IMR-90 (cell line): ENCODE measurements around the gene SLC38A4. TPM values are rescaled to one million over a fixed set of nuclear protein-coding genes. Genes with fewer than 3 reads are reported as not detected.

Experiments
- ATAC-seq: fragments of 200-7000 bp; cut with Tn5 transposase; 2 replicates; pipeline ENCODE4 v1.9.1; 2020; ENCODE audit warnings: low read depth, mild to moderate bottlenecking, moderate library complexity
- BruUV-seq: library from RNA; stranded (reverse); fragments of 400-500 nt; replicated peaks from 2 replicates; lab custom pipeline; 2021; lab: Mats Ljungman, UMichigan
- CTCF ChIA-PET: fragments of 300-600 bp; formaldehyde crosslinking; extraction: SDS; loops from one replicate; lab custom pipeline; 2021; ENCODE audit warnings: antibody characterized with exemption; lab: Yijun Ruan, JAX
- POLR2A ChIA-PET: fragments of 300-600 bp; sonication (Branson Sonifier 250); formaldehyde crosslinking; loops from one replicate; lab custom pipeline; 2022; ENCODE audit warnings: antibody characterized with exemption; ENCODE audit not compliant: unreplicated experiment; lab: Charles Lee
- DNase-seq: peaks from one replicate; pipeline ENCODE4 v3.0.0; 2013
- H2AFZ ChIP-seq: replicated peaks from 2 replicates; pipeline ENCODE3; 2013; ENCODE audit warnings: low read length, mild to moderate bottlenecking; ENCODE audit not compliant: poor library complexity
- H2AK5ac ChIP-seq: 2 replicates; pipeline ENCODE4 v1.6.1; 2013; ENCODE audit warnings: low read depth, low read length, inconsistent platforms
- H2AK9ac ChIP-seq: replicated peaks from 2 replicates; pipeline ENCODE3; 2013; ENCODE audit warnings: mild to moderate bottlenecking, low read depth, low read length, moderate library complexity; ENCODE audit not compliant: poor library complexity
- H2BK120ac ChIP-seq: 2 replicates; pipeline ENCODE4 v1.6.1; 2013; ENCODE audit warnings: low read depth, low read length, inconsistent platforms
- H2BK15ac ChIP-seq: 3 replicates; pipeline ENCODE4 v1.6.1; 2013; ENCODE audit warnings: low read depth, low read length, inconsistent platforms
- H2BK20ac ChIP-seq: 2 replicates; pipeline ENCODE4 v1.6.1; 2013; ENCODE audit warnings: low read depth, mild to moderate bottlenecking, inconsistent platforms, low read length, moderate library complexity
- H2BK5ac ChIP-seq: 2 replicates; pipeline ENCODE4 v1.6.1; 2013; ENCODE audit warnings: mild to moderate bottlenecking, low read depth, low read length, inconsistent platforms; ENCODE audit not compliant: poor library complexity, severe bottlenecking
- H3K14ac ChIP-seq: replicated peaks from 2 replicates; pipeline ENCODE4 v1.6.1; 2013; ENCODE audit warnings: low read depth, low read length, inconsistent platforms
- H3K18ac ChIP-seq: 2 replicates; pipeline ENCODE4 v1.6.1; 2013; ENCODE audit warnings: low read depth, low read length, control low read depth
- H3K23ac ChIP-seq: 2 replicates; pipeline ENCODE4 v1.6.1; 2013; ENCODE audit warnings: low read depth, low read length, inconsistent platforms
- H3K27ac ChIP-seq: 2 replicates; pipeline ENCODE4 v1.5.1; 2013; ENCODE audit warnings: mild to moderate bottlenecking, control low read depth, low read length; ENCODE audit not compliant: insufficient read depth
- H3K27me3 ChIP-seq: 2 replicates; pipeline ENCODE4 v1.6.1; 2013; ENCODE audit warnings: low read length; ENCODE audit not compliant: control insufficient read depth, insufficient read depth
- H3K36me3 ChIP-seq: 2 replicates; pipeline ENCODE4 v1.6.1; 2013; ENCODE audit warnings: low read length, mixed read lengths; ENCODE audit not compliant: control insufficient read depth, insufficient read depth
- H3K4ac ChIP-seq: 2 replicates; pipeline ENCODE4 v1.6.1; 2013; ENCODE audit warnings: low read depth, low read length, inconsistent platforms
- H3K4me1 ChIP-seq: 2 replicates; pipeline ENCODE4 v1.6.1; 2013; ENCODE audit warnings: low read length, mixed read lengths; ENCODE audit not compliant: control insufficient read depth, insufficient read depth
- H3K4me2 ChIP-seq: 2 replicates; pipeline ENCODE4 v1.6.1; 2013; ENCODE audit warnings: low read depth, mild to moderate bottlenecking, control low read depth, low read length, moderate library complexity
- H3K4me3 ChIP-seq: 2 replicates; pipeline ENCODE4 v1.5.1; 2013; ENCODE audit warnings: low read depth, mild to moderate bottlenecking, control low read depth, low read length, moderate library complexity; ENCODE audit not compliant: insufficient read depth
- H3K56ac ChIP-seq: 2 replicates; pipeline ENCODE4 v1.6.1; 2013; ENCODE audit warnings: low read length, inconsistent platforms; ENCODE audit not compliant: insufficient read depth; ENCODE audit errors: extremely low read depth
- H3K79me1 ChIP-seq, 2 experiments: 2 replicates each; pipeline ENCODE4 v1.6.1; 2013; ENCODE audit warnings: low read length in 2 of 2, inconsistent platforms in 1 of 2, low read depth in 1 of 2
- H3K9ac ChIP-seq: 2 replicates; pipeline ENCODE4 v1.6.1; 2013; ENCODE audit warnings: low read depth, low read length, control low read depth
- H3K9me1 ChIP-seq: 2 replicates; pipeline ENCODE4 v1.6.1; 2013; ENCODE audit warnings: low read length, inconsistent platforms; ENCODE audit not compliant: insufficient read depth
- H3K9me3 ChIP-seq: 2 replicates; pipeline ENCODE4 v1.6.1; 2013; ENCODE audit warnings: low read length; ENCODE audit not compliant: control insufficient read depth, insufficient read depth
- H4K20me1 ChIP-seq: 2 replicates; pipeline ENCODE4 v1.6.1; 2013; ENCODE audit warnings: low read length, inconsistent platforms; ENCODE audit not compliant: insufficient read depth
- H4K5ac ChIP-seq: 2 replicates; pipeline ENCODE4 v1.6.1; 2013; ENCODE audit warnings: mild to moderate bottlenecking, low read depth, low read length, control low read depth
- H4K8ac ChIP-seq, 2 experiments: 2 replicates each; pipeline ENCODE4 v1.6.1; 2013; ENCODE audit warnings: low read depth in 2 of 2, low read length in 2 of 2, control low read depth in 1 of 2, inconsistent platforms in 1 of 2
- H4K91ac ChIP-seq: 2 replicates; pipeline ENCODE4 v1.6.1; 2013; ENCODE audit warnings: low read depth, low read length, inconsistent platforms; ENCODE audit not compliant: insufficient read depth
- BHLHE40 ChIP-seq: fragments of 150-350 bp; IDR thresholded peaks from 2 replicates; pipeline ENCODE4 v1.6.1; 2016; ENCODE audit warnings: mild to moderate bottlenecking, low read depth, low read length
- CEBPB ChIP-seq: IDR thresholded peaks from 2 replicates; pipeline ENCODE4 v1.6.1; 2012; ENCODE audit warnings: low read depth, low read length, improper control_type of control experiment
- CHD1 ChIP-seq: IDR thresholded peaks from 2 replicates; pipeline ENCODE4 v1.6.1; 2012; ENCODE audit warnings: low read depth, low read length, improper control_type of control experiment
- CTCF ChIP-seq: conservative IDR thresholded peaks from 2 replicates; pipeline ENCODE4 v1.5.1; 2012; ENCODE audit warnings: mild to moderate bottlenecking, low read depth, low read length, improper control_type of control experiment
- FOS ChIP-seq: fragments of 150-350 bp; IDR thresholded peaks from 2 replicates; pipeline ENCODE4 v1.6.1; 2016; ENCODE audit warnings: low read depth, low read length
- MAFK ChIP-seq: IDR thresholded peaks from 2 replicates; pipeline ENCODE4 v1.6.1; 2012; ENCODE audit warnings: low read depth, low read length, improper control_type of control experiment
- MAZ ChIP-seq: IDR thresholded peaks from 2 replicates; pipeline ENCODE4 v1.6.1; 2012; ENCODE audit warnings: low read depth, mild to moderate bottlenecking, low read length, improper control_type of control experiment, moderate library complexity, borderline replicate concordance
- MXI1 ChIP-seq: IDR thresholded peaks from 2 replicates; pipeline ENCODE4 v1.6.1; 2012; ENCODE audit warnings: low read depth, mild to moderate bottlenecking, low read length, moderate library complexity, borderline replicate concordance
- NFE2L2 ChIP-seq: fragments of 150-350 bp; IDR thresholded peaks from 2 replicates; pipeline ENCODE4 v1.6.1; 2016; ENCODE audit warnings: low read depth, mild to moderate bottlenecking, low read length
- POLR2A ChIP-seq: IDR thresholded peaks from 2 replicates; pipeline ENCODE4 v1.6.1; 2012; ENCODE audit warnings: mild to moderate bottlenecking, low read depth, low read length
- RAD21 ChIP-seq: IDR thresholded peaks from 2 replicates; pipeline ENCODE4 v1.6.1; 2012; ENCODE audit warnings: low read length, improper control_type of control experiment
- RCOR1 ChIP-seq: IDR thresholded peaks from 2 replicates; pipeline ENCODE4 v1.6.1; 2012; ENCODE audit warnings: mild to moderate bottlenecking, low read length, improper control_type of control experiment; ENCODE audit not compliant: insufficient replicate concordance
- RFX5 ChIP-seq: IDR thresholded peaks from 2 replicates; pipeline ENCODE4 v1.8.0; 2012; ENCODE audit warnings: low read depth, mild to moderate bottlenecking, low read length, moderate library complexity
- SMC3 ChIP-seq: fragments of 150-350 bp; IDR thresholded peaks from 2 replicates; pipeline ENCODE4 v1.6.1; 2016; ENCODE audit warnings: low read depth, mild to moderate bottlenecking, antibody characterized with exemption, low read length, moderate library complexity
- USF2 ChIP-seq: fragments of 150-350 bp; IDR thresholded peaks from 2 replicates; pipeline ENCODE4 v1.6.1; 2017; ENCODE audit warnings: mild to moderate bottlenecking, antibody characterized with exemption, low read length, low read depth
- dilution Hi-C: fragments of 300-500 bp; cut with HindIII; formaldehyde crosslinking; loops from one replicate; pipeline ENCODE4 v1.14.3; 2018; ENCODE audit warnings: low sequenced_read_pairs; ENCODE audit not compliant: unreplicated experiment
- in situ Hi-C: fragments of 300-500 bp; cut with MboI; formaldehyde crosslinking; loops from 3 replicates; pipeline ENCODE4 v1.14.3; 2019; ENCODE audit warnings: low sequenced_read_pairs, inconsistent platforms, mixed read lengths
- intact Hi-C: fragments of 100-400 bp; cut with micrococcal nuclease; formaldehyde crosslinking; loops from 2 replicates; pipeline ENCODE4 v1.10.0; 2022
- polyA plus RNA-seq, 3 experiments: library from polyadenylated mRNA; depleted of rRNA; stranded (reverse); fragments of >200 nt; gene quantifications; 2 replicates each; pipeline ENCODE4 v1.2.3, GENCODE V29; 2012; ENCODE audit warnings: low replicate concordance in 1 of 3
- total RNA-seq: library from RNA; depleted of rRNA; stranded (reverse); fragments of >200 nt; gene quantifications from 2 replicates; pipeline ENCODE4 v1.2.3, GENCODE V29; 2012
- TF ChIP-seq, protein P1 (sequence below): fragments of 150-350 bp; IDR thresholded peaks from 2 replicates; pipeline ENCODE4 v1.6.1; 2016; ENCODE audit warnings: low read depth, mild to moderate bottlenecking, low read length, moderate library complexity, borderline replicate concordance

Gene SLC38A4
- total and polyA plus RNA-seq, 2 of the 4 experiments (the other 2 are of a cell fraction), result 2.3 to 2.7 TPM

DNA sequence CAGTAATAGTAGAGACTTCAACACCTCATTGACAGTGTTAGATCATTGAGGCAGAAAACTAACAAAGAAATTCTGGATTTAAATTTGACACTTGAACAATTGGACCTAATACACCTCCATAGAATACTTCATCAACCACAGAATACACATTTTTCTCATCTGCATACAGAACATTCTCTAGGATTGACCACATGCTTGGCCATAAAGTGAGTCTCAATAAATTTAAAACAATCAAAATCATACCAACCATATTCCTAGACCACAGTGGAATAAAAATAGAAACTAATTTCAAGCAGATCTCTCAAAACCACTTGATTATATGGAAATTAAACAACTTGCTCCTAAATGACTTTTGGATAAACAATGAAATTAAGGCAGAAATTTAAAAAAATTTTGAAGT lies 82.3 kb downstream of the SLC38A4 start:
- Histone ChIP-seq H2BK5ac (no peak overlapping the region), H4K20me1 (no peaks in the 10 kb centered on the region), H4K5ac (no peak overlapping the region), H3K9ac (no peak overlapping the region), H2AK5ac (no peak overlapping the region), H4K8ac (no peak overlapping the region), H3K79me1 (no peaks in the 10 kb centered on the region), H3K9me1 (no peaks in the 10 kb centered on the region), H2BK15ac (no peak overlapping the region), H3K23ac (no peak overlapping the region), H3K14ac (no peak overlapping the region), H3K4me1 (no peaks in the 10 kb centered on the region), H3K9me3 (no peaks in the 10 kb centered on the region; the same call in 1 of the 2 replicates), H2BK120ac (no peak overlapping the region), H3K4me2 (no peak overlapping the region), H3K4me3 (no peak overlapping the region), H3K18ac (no peak overlapping the region), H2AFZ (no peak overlapping the region), H2BK20ac (no peak overlapping the region), H3K36me3 (no peaks in the 10 kb centered on the region), H3K27ac (no peak overlapping the region), H3K4ac (no peak overlapping the region), H3K27me3 (no peaks in the 10 kb centered on the region), H4K91ac (no peak overlapping the region), H2AK9ac (no peak overlapping the region), H3K56ac (no peak overlapping the region)
- intact Hi-C loops, result no loop called here
- BruUV-seq, result no TSS peak
- dilution Hi-C loops, result no loop called here
- no peak for ATAC-seq
- TF ChIP-seq USF2 (no peak), RAD21 (no peak), MXI1 (no peak), CHD1 (no peak), MAZ (no peak), RFX5 (no peak), CEBPB (no peak), NFE2L2 (no peak), MAFK (no peak), BHLHE40 (no peak), FOS (no peak), SMC3 (no peak), CTCF (no peak), POLR2A (no peak), RCOR1 (no peak)
- TF ChIP-seq, protein P1, sequence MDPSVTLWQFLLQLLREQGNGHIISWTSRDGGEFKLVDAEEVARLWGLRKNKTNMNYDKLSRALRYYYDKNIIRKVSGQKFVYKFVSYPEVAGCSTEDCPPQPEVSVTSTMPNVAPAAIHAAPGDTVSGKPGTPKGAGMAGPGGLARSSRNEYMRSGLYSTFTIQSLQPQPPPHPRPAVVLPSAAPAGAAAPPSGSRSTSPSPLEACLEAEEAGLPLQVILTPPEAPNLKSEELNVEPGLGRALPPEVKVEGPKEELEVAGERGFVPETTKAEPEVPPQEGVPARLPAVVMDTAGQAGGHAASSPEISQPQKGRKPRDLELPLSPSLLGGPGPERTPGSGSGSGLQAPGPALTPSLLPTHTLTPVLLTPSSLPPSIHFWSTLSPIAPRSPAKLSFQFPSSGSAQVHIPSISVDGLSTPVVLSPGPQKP, result no peak
- DNase-seq, result no peak
- ChIA-PET POLR2A (no interaction called here), CTCF (no interaction called here)
- in situ Hi-C loops, result no loop called here
